GM23338 (cell line): ENCODE data around the gene RUVBL1. TPM values are rescaled to one million over a fixed set of nuclear protein-coding genes. Genes with fewer than 3 reads are reported as not detected.

ENCODE experiments used
- ATAC-seq: fragments of 200-7000 bp; cut with Tn5 transposase; 3 replicates; pipeline ENCODE4 v1.9.1; 2020
- DNase-seq: peaks from one replicate; pipeline ENCODE4 v3.0.0-alpha.2; 2015; ENCODE audit warnings: low spot score
- H2AFZ ChIP-seq: fragments of 200-600 bp; sonication (generic); 2 replicates; pipeline ENCODE4 v1.8.0; 2016; ENCODE audit warnings: antibody characterized with exemption, mild to moderate bottlenecking, moderate library complexity
- H3F3A ChIP-seq: fragments of 200-600 bp; sonication (generic); replicated peaks from 2 replicates; pipeline ENCODE4 v1.8.0; 2017; ENCODE audit warnings: antibody characterized with exemption, mixed run types, low read depth
- H3K27ac ChIP-seq: fragments of 200-600 bp; sonication (generic); 2 replicates; pipeline ENCODE4 v1.6.1; 2016; ENCODE audit warnings: low read depth
- H3K27me3 ChIP-seq: fragments of 200-600 bp; sonication (generic); 2 replicates; pipeline ENCODE4 v1.8.0; 2016; ENCODE audit warnings: mild to moderate bottlenecking, mixed run types, moderate library complexity; ENCODE audit not compliant: insufficient read depth
- H3K36me3 ChIP-seq: fragments of 200-600 bp; sonication (generic); 2 replicates; pipeline ENCODE4 v1.8.0; 2016; ENCODE audit warnings: mild to moderate bottlenecking; ENCODE audit not compliant: insufficient read depth
- H3K4me1 ChIP-seq: fragments of 200-600 bp; sonication (generic); 2 replicates; pipeline ENCODE4 v1.8.0; 2016; ENCODE audit warnings: mild to moderate bottlenecking, moderate library complexity; ENCODE audit not compliant: insufficient read depth
- H3K4me2 ChIP-seq: fragments of 200-600 bp; sonication (generic); 2 replicates; pipeline ENCODE4 v1.7.1; 2017; ENCODE audit warnings: mixed run types
- H3K4me3 ChIP-seq: fragments of 200-600 bp; sonication (generic); 2 replicates; pipeline ENCODE4 v1.6.1; 2016; ENCODE audit warnings: mixed run types
- H3K79me2 ChIP-seq: fragments of 200-600 bp; sonication (generic); replicated peaks from 2 replicates; pipeline ENCODE4 v1.8.0; 2017; ENCODE audit warnings: mild to moderate bottlenecking; ENCODE audit not compliant: insufficient read depth
- H3K9me2 ChIP-seq: fragments of 200-600 bp; sonication (generic); 2 replicates; pipeline ENCODE4 v1.8.0; 2017; ENCODE audit not compliant: insufficient read depth
- H4K20me1 ChIP-seq: fragments of 200-600 bp; sonication (generic); replicated peaks from 2 replicates; pipeline ENCODE4 v1.8.0; 2017; ENCODE audit warnings: mild to moderate bottlenecking; ENCODE audit not compliant: insufficient read depth
- H3K27ac Mint-ChIP-seq: 2 replicates; pipeline ENCODE4 v1.8.0; 2020; ENCODE audit warnings: inconsistent platforms, mild to moderate bottlenecking, moderate library complexity, mixed read lengths
- H3K27me3 Mint-ChIP-seq: 3 replicates; pipeline ENCODE4 v1.8.0; 2022; ENCODE audit warnings: low read depth, mild to moderate bottlenecking, moderate library complexity, mixed read lengths, inconsistent platforms; ENCODE audit not compliant: insufficient read depth, poor library complexity
- H3K36me3 Mint-ChIP-seq: 3 replicates; pipeline ENCODE4 v1.8.0; 2021; ENCODE audit warnings: low read depth, mild to moderate bottlenecking, inconsistent platforms, moderate library complexity, mixed read lengths
- H3K4me1 Mint-ChIP-seq: 3 replicates; pipeline ENCODE4 v1.8.0; 2020; ENCODE audit warnings: mild to moderate bottlenecking, inconsistent platforms, mixed read lengths
- H3K4me3 Mint-ChIP-seq: 3 replicates; pipeline ENCODE4 v1.8.0; 2021; ENCODE audit warnings: moderate library complexity, mild to moderate bottlenecking, inconsistent platforms, mixed read lengths
- H3K9me3 Mint-ChIP-seq: 3 replicates; pipeline ENCODE4 v1.8.0; 2020; ENCODE audit warnings: moderate library complexity, mild to moderate bottlenecking, inconsistent platforms, mixed read lengths
- CREB1 ChIP-seq: fragments of 250-450 bp; sonication (Bioruptor Pico); IDR thresholded peaks from 2 replicates; pipeline ENCODE4 v1.5.0; 2020; ENCODE audit warnings: low read depth, mild to moderate bottlenecking, moderate library complexity
- EZH2 ChIP-seq: fragments of 200-600 bp; sonication (generic); IDR thresholded peaks from one replicate; pipeline ENCODE4 v1.8.0; 2017; ENCODE audit warnings: antibody characterized with exemption, mild to moderate bottlenecking, low read depth; ENCODE audit not compliant: unreplicated experiment
- EZH2phosphoT487 ChIP-seq: fragments of 200-600 bp; sonication (generic); IDR thresholded peaks from one replicate; pipeline ENCODE4 v1.8.1; 2018; ENCODE audit warnings: antibody characterized with exemption; ENCODE audit not compliant: unreplicated experiment
- JUNB ChIP-seq: IDR thresholded peaks from one replicate; pipeline ENCODE4 v1.6.1; 2016; ENCODE audit warnings: antibody characterized with exemption; ENCODE audit not compliant: unreplicated experiment
- NANOG ChIP-seq: IDR thresholded peaks from 2 replicates; pipeline ENCODE4 v1.6.1; 2016; ENCODE audit warnings: antibody characterized with exemption, borderline replicate concordance
- POLR2AphosphoS5 ChIP-seq: IDR thresholded peaks from 2 replicates; pipeline ENCODE4 v1.6.1; 2016; ENCODE audit warnings: antibody characterized with exemption, low read depth
- STAT1 ChIP-seq: IDR thresholded peaks from one replicate; pipeline ENCODE4 v1.6.1; 2016; ENCODE audit warnings: antibody characterized with exemption; ENCODE audit not compliant: unreplicated experiment
- ZNF114 ChIP-seq: fragments of 250-450 bp; sonication (Bioruptor Pico); IDR thresholded peaks from 2 replicates; pipeline ENCODE4 v1.5.0; 2020; ENCODE audit warnings: mild to moderate bottlenecking, moderate library complexity
- ZNF331 ChIP-seq: fragments of 250-450 bp; sonication (Bioruptor Pico); IDR thresholded peaks from 2 replicates; pipeline ENCODE4 v1.5.0; 2020; ENCODE audit warnings: low read depth, mild to moderate bottlenecking, moderate library complexity
- polyA plus RNA-seq: library from polyadenylated mRNA; unstranded; fragments of >200 nt; fragmentation: Nextera tagmentation; extraction: Ambion mirVana; gene quantifications from 2 replicates; pipeline ENCODE4 v1.2.1, GENCODE V29; 2016
- total RNA-seq: library from RNA; depleted of rRNA; stranded (reverse); fragments of >200 nt; shearing (Covaris generic); gene quantifications from 2 replicates; pipeline ENCODE4 v1.2.3, GENCODE V29; 2014
- TF ChIP-seq, protein P1 (sequence below): IDR thresholded peaks from one replicate; pipeline ENCODE4 v1.6.1; 2018; ENCODE audit warnings: antibody characterized with exemption; ENCODE audit not compliant: unreplicated experiment
- TF ChIP-seq, protein P2 (sequence below): fragments of 250-450 bp; sonication (Bioruptor Pico); IDR thresholded peaks from 2 replicates; pipeline ENCODE4 v1.5.0; 2020; ENCODE audit warnings: mild to moderate bottlenecking, moderate library complexity
- TF ChIP-seq, protein P3 (sequence below): IDR thresholded peaks from 2 replicates; pipeline ENCODE4 v1.6.1; 2016; ENCODE audit warnings: antibody characterized with exemption
- TF ChIP-seq, protein P4 (sequence below), 2 experiments: fragments of 200-600 bp in 1 of 2; sonication (generic) in 1 of 2; conservative IDR thresholded peaks; 2 replicates each; pipeline versions ENCODE4 v1.5.1 to v1.6.1; 2016 to 2017; ENCODE audit warnings: antibody characterized with exemption in 2 of 2, low read depth in 2 of 2, mild to moderate bottlenecking in 2 of 2, moderate library complexity in 1 of 2

Gene RUVBL1
- total and polyA plus RNA-seq, 2 experiments from 2014 or later: 133 to 136 TPM

DNA sequence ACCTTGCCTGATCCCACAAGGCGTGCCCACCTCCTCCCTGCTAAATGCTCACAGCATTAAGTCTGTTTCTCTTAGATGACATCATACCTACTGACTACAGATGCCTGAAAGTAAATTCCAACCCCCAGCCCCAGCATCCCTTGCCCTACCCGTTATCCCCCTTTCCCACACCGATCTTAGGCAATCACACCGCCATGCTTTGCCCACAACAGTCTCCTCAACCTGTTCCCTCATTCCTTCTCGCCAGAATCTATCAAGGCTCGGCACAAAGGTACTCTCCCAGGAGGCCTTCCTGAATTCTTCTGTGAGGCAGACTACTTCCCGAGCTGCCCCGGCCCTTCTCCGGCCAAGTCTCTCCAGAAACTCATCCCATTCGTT lies 72.2 kb downstream of the RUVBL1 start:
- no peak overlapping the region for H3K27ac ChIP-seq
- no peaks in the 10 kb centered on the region for H3K9me3 Mint-ChIP-seq
- no peaks in the 10 kb centered on the region for H3K9me2 ChIP-seq
- no peak for TF ChIP-seq EZH2phosphoT487
- no peak for TF ChIP-seq POLR2AphosphoS5
- TF ChIP-seq ZNF331 (CRISPR knock-in tag): no peak
- TF ChIP-seq NANOG: no peak
- TF ChIP-seq STAT1: no peak
- TF ChIP-seq, protein P1, sequence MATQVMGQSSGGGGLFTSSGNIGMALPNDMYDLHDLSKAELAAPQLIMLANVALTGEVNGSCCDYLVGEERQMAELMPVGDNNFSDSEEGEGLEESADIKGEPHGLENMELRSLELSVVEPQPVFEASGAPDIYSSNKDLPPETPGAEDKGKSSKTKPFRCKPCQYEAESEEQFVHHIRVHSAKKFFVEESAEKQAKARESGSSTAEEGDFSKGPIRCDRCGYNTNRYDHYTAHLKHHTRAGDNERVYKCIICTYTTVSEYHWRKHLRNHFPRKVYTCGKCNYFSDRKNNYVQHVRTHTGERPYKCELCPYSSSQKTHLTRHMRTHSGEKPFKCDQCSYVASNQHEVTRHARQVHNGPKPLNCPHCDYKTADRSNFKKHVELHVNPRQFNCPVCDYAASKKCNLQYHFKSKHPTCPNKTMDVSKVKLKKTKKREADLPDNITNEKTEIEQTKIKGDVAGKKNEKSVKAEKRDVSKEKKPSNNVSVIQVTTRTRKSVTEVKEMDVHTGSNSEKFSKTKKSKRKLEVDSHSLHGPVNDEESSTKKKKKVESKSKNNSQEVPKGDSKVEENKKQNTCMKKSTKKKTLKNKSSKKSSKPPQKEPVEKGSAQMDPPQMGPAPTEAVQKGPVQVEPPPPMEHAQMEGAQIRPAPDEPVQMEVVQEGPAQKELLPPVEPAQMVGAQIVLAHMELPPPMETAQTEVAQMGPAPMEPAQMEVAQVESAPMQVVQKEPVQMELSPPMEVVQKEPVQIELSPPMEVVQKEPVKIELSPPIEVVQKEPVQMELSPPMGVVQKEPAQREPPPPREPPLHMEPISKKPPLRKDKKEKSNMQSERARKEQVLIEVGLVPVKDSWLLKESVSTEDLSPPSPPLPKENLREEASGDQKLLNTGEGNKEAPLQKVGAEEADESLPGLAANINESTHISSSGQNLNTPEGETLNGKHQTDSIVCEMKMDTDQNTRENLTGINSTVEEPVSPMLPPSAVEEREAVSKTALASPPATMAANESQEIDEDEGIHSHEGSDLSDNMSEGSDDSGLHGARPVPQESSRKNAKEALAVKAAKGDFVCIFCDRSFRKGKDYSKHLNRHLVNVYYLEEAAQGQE: no peak
- no peak for TF ChIP-seq EZH2
- TF ChIP-seq, protein P2, sequence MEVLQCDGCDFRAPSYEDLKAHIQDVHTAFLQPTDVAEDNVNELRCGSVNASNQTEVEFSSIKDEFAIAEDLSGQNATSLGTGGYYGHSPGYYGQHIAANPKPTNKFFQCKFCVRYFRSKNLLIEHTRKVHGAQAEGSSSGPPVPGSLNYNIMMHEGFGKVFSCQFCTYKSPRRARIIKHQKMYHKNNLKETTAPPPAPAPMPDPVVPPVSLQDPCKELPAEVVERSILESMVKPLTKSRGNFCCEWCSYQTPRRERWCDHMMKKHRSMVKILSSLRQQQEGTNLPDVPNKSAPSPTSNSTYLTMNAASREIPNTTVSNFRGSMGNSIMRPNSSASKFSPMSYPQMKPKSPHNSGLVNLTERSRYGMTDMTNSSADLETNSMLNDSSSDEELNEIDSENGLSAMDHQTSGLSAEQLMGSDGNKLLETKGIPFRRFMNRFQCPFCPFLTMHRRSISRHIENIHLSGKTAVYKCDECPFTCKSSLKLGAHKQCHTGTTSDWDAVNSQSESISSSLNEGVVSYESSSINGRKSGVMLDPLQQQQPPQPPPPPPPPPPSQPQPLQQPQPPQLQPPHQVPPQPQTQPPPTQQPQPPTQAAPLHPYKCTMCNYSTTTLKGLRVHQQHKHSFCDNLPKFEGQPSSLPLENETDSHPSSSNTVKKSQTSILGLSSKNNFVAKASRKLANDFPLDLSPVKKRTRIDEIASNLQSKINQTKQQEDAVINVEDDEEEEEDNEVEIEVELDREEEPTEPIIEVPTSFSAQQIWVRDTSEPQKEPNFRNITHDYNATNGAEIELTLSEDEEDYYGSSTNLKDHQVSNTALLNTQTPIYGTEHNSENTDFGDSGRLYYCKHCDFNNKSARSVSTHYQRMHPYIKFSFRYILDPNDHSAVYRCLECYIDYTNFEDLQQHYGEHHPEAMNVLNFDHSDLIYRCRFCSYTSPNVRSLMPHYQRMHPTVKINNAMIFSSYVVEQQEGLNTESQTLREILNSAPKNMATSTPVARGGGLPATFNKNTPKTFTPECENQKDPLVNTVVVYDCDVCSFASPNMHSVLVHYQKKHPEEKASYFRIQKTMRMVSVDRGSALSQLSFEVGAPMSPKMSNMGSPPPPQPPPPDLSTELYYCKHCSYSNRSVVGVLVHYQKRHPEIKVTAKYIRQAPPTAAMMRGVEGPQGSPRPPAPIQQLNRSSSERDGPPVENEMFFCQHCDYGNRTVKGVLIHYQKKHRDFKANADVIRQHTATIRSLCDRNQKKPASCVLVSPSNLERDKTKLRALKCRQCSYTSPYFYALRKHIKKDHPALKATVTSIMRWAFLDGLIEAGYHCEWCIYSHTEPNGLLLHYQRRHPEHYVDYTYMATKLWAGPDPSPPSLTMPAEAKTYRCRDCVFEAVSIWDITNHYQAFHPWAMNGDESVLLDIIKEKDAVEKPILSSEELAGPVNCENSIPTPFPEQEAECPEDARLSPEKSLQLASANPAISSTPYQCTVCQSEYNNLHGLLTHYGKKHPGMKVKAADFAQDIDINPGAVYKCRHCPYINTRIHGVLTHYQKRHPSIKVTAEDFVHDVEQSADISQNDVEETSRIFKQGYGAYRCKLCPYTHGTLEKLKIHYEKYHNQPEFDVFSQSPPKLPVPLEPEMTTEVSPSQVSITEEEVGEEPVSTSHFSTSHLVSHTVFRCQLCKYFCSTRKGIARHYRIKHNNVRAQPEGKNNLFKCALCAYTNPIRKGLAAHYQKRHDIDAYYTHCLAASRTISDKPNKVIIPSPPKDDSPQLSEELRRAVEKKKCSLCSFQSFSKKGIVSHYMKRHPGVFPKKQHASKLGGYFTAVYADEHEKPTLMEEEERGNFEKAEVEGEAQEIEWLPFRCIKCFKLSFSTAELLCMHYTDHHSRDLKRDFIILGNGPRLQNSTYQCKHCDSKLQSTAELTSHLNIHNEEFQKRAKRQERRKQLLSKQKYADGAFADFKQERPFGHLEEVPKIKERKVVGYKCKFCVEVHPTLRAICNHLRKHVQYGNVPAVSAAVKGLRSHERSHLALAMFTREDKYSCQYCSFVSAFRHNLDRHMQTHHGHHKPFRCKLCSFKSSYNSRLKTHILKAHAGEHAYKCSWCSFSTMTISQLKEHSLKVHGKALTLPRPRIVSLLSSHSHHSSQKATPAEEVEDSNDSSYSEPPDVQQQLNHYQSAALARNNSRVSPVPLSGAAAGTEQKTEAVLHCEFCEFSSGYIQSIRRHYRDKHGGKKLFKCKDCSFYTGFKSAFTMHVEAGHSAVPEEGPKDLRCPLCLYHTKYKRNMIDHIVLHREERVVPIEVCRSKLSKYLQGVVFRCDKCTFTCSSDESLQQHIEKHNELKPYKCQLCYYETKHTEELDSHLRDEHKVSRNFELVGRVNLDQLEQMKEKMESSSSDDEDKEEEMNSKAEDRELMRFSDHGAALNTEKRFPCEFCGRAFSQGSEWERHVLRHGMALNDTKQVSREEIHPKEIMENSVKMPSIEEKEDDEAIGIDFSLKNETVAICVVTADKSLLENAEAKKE (CRISPR knock-in tag): no peak
- no peak for TF ChIP-seq JUNB
- no peak for TF ChIP-seq ZNF114 (CRISPR knock-in tag)
- TF ChIP-seq, protein P3, sequence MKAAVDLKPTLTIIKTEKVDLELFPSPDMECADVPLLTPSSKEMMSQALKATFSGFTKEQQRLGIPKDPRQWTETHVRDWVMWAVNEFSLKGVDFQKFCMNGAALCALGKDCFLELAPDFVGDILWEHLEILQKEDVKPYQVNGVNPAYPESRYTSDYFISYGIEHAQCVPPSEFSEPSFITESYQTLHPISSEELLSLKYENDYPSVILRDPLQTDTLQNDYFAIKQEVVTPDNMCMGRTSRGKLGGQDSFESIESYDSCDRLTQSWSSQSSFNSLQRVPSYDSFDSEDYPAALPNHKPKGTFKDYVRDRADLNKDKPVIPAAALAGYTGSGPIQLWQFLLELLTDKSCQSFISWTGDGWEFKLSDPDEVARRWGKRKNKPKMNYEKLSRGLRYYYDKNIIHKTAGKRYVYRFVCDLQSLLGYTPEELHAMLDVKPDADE: no peak
- no peak for TF ChIP-seq CREB1 (CRISPR knock-in tag)
- TF ChIP-seq, protein P4, sequence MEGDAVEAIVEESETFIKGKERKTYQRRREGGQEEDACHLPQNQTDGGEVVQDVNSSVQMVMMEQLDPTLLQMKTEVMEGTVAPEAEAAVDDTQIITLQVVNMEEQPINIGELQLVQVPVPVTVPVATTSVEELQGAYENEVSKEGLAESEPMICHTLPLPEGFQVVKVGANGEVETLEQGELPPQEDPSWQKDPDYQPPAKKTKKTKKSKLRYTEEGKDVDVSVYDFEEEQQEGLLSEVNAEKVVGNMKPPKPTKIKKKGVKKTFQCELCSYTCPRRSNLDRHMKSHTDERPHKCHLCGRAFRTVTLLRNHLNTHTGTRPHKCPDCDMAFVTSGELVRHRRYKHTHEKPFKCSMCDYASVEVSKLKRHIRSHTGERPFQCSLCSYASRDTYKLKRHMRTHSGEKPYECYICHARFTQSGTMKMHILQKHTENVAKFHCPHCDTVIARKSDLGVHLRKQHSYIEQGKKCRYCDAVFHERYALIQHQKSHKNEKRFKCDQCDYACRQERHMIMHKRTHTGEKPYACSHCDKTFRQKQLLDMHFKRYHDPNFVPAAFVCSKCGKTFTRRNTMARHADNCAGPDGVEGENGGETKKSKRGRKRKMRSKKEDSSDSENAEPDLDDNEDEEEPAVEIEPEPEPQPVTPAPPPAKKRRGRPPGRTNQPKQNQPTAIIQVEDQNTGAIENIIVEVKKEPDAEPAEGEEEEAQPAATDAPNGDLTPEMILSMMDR (conservative IDR thresholded peaks at IDR 0.05; ENCODE audit: low read depth in 2 of 2): no peak
- peaks cover 20% of the 10 kb centered on the region for H3K4me1 Mint-ChIP-seq
- peaks cover 8% of the 10 kb centered on the region for H3K27me3 Mint-ChIP-seq
- H3K4me1 ChIP-seq: peaks cover 15% of the 10 kb centered on the region
- peak; percentile 48 for DNase-seq
- H3K36me3 Mint-ChIP-seq: peaks cover 33% of the 10 kb centered on the region
- H4K20me1 ChIP-seq: peaks cover 16% of the 10 kb centered on the region
- peak; percentile 45 for ATAC-seq
- peak overlapping the region; percentile 96 for H3K4me2 ChIP-seq
- H3K27ac Mint-ChIP-seq: peak overlapping the region; percentile 82
- 0 out of 2 replicates have a peak, but pooled peaks cover 6% of the 10 kb centered on the region for H3K27me3 ChIP-seq
- H3K4me3 Mint-ChIP-seq: peak overlapping the region; percentile 86
- no peaks in the 10 kb centered on the region for H3F3A ChIP-seq
- peaks cover 26% of the 10 kb centered on the region for H3K36me3 ChIP-seq
- peaks cover 32% of the 10 kb centered on the region for H3K79me2 ChIP-seq
- H2AFZ ChIP-seq: peak overlapping the region; percentile 100
- peak overlapping the region; percentile 99 for H3K4me3 ChIP-seq
